Calu3 (cell line): Measurements from ENCODE around the gene SIGMAR1. TPM values are rescaled to one million over a fixed set of nuclear protein-coding genes. Genes with fewer than 3 reads are reported as not detected.

Experiments used
- BruUV-seq: library from RNA; stranded (reverse); fragments of 400-500 nt; replicated peaks from 2 replicates; lab custom pipeline; 2021; lab: Mats Ljungman, UMichigan
- CTCF ChIA-PET: fragments of 300-600 bp; sonication (Branson Sonifier 250); formaldehyde crosslinking; loops from one replicate; lab custom pipeline; 2022; ENCODE audit warnings: antibody characterized with exemption; lab: Charles Lee
- DNase-seq: peaks from one replicate; pipeline ENCODE4 v3.0.0; 2022
- H3K27ac Mint-ChIP-seq: one replicate; pipeline ENCODE4 v1.8.0; 2022; ENCODE audit warnings: mixed read lengths; ENCODE audit not compliant: unreplicated experiment
- H3K27me3 Mint-ChIP-seq: one replicate; pipeline ENCODE4 v1.8.0; 2022; ENCODE audit warnings: mixed read lengths; ENCODE audit not compliant: unreplicated experiment
- H3K36me3 Mint-ChIP-seq: one replicate; pipeline ENCODE4 v1.8.0; 2022; ENCODE audit warnings: mild to moderate bottlenecking, moderate library complexity, mixed read lengths; ENCODE audit not compliant: insufficient read depth, unreplicated experiment
- H3K4me1 Mint-ChIP-seq: one replicate; pipeline ENCODE4 v1.8.0; 2022; ENCODE audit warnings: mild to moderate bottlenecking, low read depth, mixed read lengths; ENCODE audit not compliant: unreplicated experiment
- H3K4me3 Mint-ChIP-seq: one replicate; pipeline ENCODE4 v1.8.0; 2022; ENCODE audit warnings: mild to moderate bottlenecking, low read depth, moderate library complexity, mixed read lengths; ENCODE audit not compliant: unreplicated experiment
- H3K9me3 Mint-ChIP-seq: one replicate; pipeline ENCODE4 v1.8.0; 2022; ENCODE audit warnings: low read depth, mixed read lengths; ENCODE audit not compliant: unreplicated experiment
- intact Hi-C: fragments of 100-400 bp; cut with micrococcal nuclease; formaldehyde crosslinking; loops from one replicate; pipeline ENCODE4 v1.10.0; 2022; ENCODE audit not compliant: unreplicated experiment
- total RNA-seq: library from RNA; stranded (reverse); gene quantifications from 2 replicates; pipeline ENCODE4 v1.2.3, GENCODE V29; 2022
- TF ChIP-seq, protein P1 (sequence below): fragments of 200-600 bp; IDR thresholded peaks from one replicate; pipeline ENCODE4 v1.8.0; 2022; ENCODE audit warnings: antibody characterized with exemption; ENCODE audit not compliant: unreplicated experiment

SIGMAR1 gene
- total RNA-seq, 1 experiment from 2014 or later, result 65.6 TPM

DNA sequence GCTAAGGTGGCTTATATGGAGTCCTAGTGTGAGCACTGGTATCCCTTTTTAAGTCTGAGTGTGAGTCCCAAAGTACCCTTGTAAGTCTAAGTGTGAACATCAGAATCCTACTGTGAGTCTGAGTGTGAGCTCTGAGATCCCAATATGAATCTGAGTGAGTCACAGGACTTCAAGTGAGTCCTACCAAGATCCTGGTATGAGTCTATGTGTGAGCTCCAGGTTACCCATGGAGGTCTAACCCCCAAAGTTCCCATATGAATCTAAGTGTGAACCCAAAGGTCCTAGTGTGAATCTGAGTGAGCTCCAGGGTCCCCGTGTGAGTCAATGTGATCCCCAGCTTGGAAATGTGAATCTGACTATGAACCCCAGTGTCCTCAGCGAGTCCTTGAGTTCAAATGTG is 50.3 kb downstream of the SIGMAR1 start:
- BruUV-seq, result no TSS peak
- no peak overlapping the region for H3K4me3 Mint-ChIP-seq
- CTCF ChIA-PET, result interaction anchor here (0.7 kb wide), 1 partner anchor 212 kb away, joined by 3 read pairs; no protein-coding TSS in a partner anchor
- TF ChIP-seq, protein P1, sequence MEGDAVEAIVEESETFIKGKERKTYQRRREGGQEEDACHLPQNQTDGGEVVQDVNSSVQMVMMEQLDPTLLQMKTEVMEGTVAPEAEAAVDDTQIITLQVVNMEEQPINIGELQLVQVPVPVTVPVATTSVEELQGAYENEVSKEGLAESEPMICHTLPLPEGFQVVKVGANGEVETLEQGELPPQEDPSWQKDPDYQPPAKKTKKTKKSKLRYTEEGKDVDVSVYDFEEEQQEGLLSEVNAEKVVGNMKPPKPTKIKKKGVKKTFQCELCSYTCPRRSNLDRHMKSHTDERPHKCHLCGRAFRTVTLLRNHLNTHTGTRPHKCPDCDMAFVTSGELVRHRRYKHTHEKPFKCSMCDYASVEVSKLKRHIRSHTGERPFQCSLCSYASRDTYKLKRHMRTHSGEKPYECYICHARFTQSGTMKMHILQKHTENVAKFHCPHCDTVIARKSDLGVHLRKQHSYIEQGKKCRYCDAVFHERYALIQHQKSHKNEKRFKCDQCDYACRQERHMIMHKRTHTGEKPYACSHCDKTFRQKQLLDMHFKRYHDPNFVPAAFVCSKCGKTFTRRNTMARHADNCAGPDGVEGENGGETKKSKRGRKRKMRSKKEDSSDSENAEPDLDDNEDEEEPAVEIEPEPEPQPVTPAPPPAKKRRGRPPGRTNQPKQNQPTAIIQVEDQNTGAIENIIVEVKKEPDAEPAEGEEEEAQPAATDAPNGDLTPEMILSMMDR, result no peak
- H3K27me3 Mint-ChIP-seq, result peaks cover 97% of the 10 kb centered on the region
- H3K36me3 Mint-ChIP-seq, result peaks cover 6% of the 10 kb centered on the region
- no peak for DNase-seq
- intact Hi-C loops, result no loop called here
- no peaks in the 10 kb centered on the region for H3K4me1 Mint-ChIP-seq
- no peaks in the 10 kb centered on the region for H3K9me3 Mint-ChIP-seq
- no peak overlapping the region for H3K27ac Mint-ChIP-seq

DNA sequence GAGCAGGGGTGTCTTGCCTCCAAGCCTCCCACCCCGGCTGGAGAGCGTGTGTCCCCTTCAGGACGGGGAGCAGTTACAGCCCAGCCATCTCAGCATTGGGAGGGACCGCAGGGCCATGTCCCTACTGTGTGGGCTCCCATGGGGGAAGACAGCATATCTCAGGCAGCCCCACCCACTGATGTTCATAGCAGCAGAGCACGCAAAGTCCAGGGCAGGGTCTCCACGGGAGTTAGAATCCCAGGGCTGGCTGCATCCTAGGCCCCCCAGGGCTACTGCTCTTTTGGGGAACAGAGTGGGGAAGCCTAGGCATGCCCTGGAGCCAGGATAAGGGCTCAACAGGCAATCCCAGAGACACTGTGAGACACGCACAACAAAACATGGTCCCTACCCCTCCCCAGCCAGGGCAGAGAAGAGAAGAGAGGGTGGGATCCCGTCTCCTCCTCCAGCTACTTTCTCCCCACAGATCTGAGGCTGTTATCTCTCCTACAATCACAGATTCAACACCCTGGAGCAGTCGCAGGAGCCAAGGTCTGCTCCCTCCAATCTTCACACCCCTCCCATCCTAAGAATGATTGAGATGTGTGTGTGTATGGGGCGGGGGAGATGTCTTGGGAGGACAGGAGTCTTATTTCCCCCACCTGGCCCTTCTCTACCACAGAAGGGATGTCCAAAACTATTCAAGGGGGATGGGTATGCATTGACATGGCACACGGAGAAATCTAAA is 51.5 kb downstream of the SIGMAR1 start:
- H3K4me3 Mint-ChIP-seq, result no peak overlapping the region
- CTCF ChIA-PET, result no interaction called here
- no peak overlapping the region for H3K27ac Mint-ChIP-seq
- no peaks in the 10 kb centered on the region for H3K4me1 Mint-ChIP-seq
- H3K9me3 Mint-ChIP-seq, result no peaks in the 10 kb centered on the region
- TF ChIP-seq, protein P1, result no peak
- no TSS peak for BruUV-seq
- H3K27me3 Mint-ChIP-seq, result peaks cover 100% of the 10 kb centered on the region
- intact Hi-C loops, result no loop called here
- H3K36me3 Mint-ChIP-seq, result peaks cover 6% of the 10 kb centered on the region
- DNase-seq, result no peak

DNA sequence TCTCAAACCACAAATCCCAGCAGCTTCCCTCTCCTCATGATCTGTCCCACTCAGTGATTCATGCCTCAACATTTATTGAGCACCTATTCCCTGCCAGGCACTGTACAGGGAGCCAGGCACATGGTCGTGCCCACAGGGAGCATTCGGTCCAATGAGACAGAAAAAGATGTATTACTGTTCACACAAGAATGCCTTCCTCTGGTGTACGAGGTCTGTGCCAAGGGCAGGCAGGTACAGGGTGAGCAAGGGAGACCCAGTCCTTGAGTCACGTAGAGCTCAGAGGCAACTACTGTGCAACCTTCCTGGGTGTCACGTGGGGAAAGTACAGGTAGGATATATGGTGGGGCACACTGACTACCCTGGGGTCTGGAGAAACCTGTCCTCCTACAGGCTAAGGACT is 52.6 kb downstream of the SIGMAR1 start:
- no peak for DNase-seq
- CTCF ChIA-PET, result no interaction called here
- peaks cover under 1% of the 10 kb centered on the region for H3K36me3 Mint-ChIP-seq
- no peak overlapping the region for H3K4me3 Mint-ChIP-seq
- H3K4me1 Mint-ChIP-seq, result no peaks in the 10 kb centered on the region
- no peaks in the 10 kb centered on the region for H3K9me3 Mint-ChIP-seq
- TF ChIP-seq, protein P1, result no peak
- no peak overlapping the region for H3K27ac Mint-ChIP-seq
- peaks cover 100% of the 10 kb centered on the region for H3K27me3 Mint-ChIP-seq
- BruUV-seq, result no TSS peak
- intact Hi-C loops, result no loop called here

Other genes with a start within 250 kb of the SIGMAR1 start
- 10.3 and 13.1 TPM in 2 replicates for gene FAM219A, start 179.2 kb downstream of the SIGMAR1 start, total RNA-seq
- not detected in 2 replicates for gene DNAI1, start 179.0 kb downstream of the SIGMAR1 start, total RNA-seq
- not detected in 2 replicates for gene ENHO, start 114.8 kb downstream of the SIGMAR1 start, total RNA-seq
- gene CNTFR, start 48.1 kb downstream of the SIGMAR1 start, total RNA-seq, result 0.44 TPM in 1 of 2 replicates, not detected in the other
- 17.6 and 19.9 TPM in 2 replicates for gene RPP25L, start 25.7 kb downstream of the SIGMAR1 start, total RNA-seq
- gene DCTN3, start 17.3 kb downstream of the SIGMAR1 start, total RNA-seq, result 50.8 and 51.8 TPM in 2 replicates
- not detected in 2 replicates for gene ARID3C, start 8.7 kb downstream of the SIGMAR1 start, total RNA-seq
- gene GALT, start 8.9 kb upstream of the SIGMAR1 start, total RNA-seq, result 25.7 and 26.6 TPM in 2 replicates
- gene IL11RA, start 14.4 kb upstream of the SIGMAR1 start, total RNA-seq, result 6.8 and 8.7 TPM in 2 replicates
- not detected in 2 replicates for gene CCL27, start 24.9 kb upstream of the SIGMAR1 start, total RNA-seq
- gene CCL19, start 53.5 kb upstream of the SIGMAR1 start, total RNA-seq, result not detected in 2 replicates
- gene CCL21, start 72.3 kb upstream of the SIGMAR1 start, total RNA-seq, result not detected in 2 replicates